Measurements from ENCODE around the gene KIR3DL2. TPM values are rescaled to one million over a fixed set of nuclear protein-coding genes. Genes with fewer than 3 reads are reported as not detected.
"Not testable (repeated sequence)": the region's sequence is repeated elsewhere in the genome, so short reads cannot be mapped to it uniquely, and the experiment has no call there.

The KIR3DL2 gene
- total RNA-seq, result under 1 TPM in 2 of 3 donors, not detected in 1; 0.22 to 0.26 TPM
- long read RNA-seq, donor 1, result 0 reads
- long read RNA-seq, donor 2, result 0 reads

- intact Hi-C loops (cut with DNase I, micrococcal nuclease); DNase-seq; H3K4me1 ChIP-seq (ENCODE audit: low read depth); H3K4me3 ChIP-seq; H3K36me3 ChIP-seq (ENCODE audit: low read depth); H3K9me3 ChIP-seq; ATAC-seq: not testable (repeated sequence)
These were observed at the start of gene KIR3DL2 for GRCh38 chr19:54850061-54850640. Gene KIR3DL2 (plus strand): TSS chr19:54850443. CDS start chr19:54850476, 33 bp downstream.

GRCh38 chr19:54803410-54803809 is 46.8 kb upstream of the KIR3DL2 start, which contains the start of gene KIR2DL4:
Gene KIR2DL4 (plus strand): TSS chr19:54803610. CDS start chr19:54803652, 42 bp downstream.
- no peak for DNase-seq
- ATAC-seq, result peak; percentile 25
- Histone ChIP-seq H3K4me1 (ENCODE audit: low read depth) (no peaks in the 10 kb centered on the region), H3K4me3 (no peak within 1 kb of the TSS), H3K36me3 (ENCODE audit: low read depth) (no peaks in the 10 kb centered on the region), H3K9me3 (no peaks in the 10 kb centered on the region)
- intact Hi-C loops (cut with DNase I, micrococcal nuclease), result no loop called here
- TF ChIP-seq CTCF (IDR thresholded peaks at IDR 0.05), result no peak

GRCh38 chr19:54804101-54804500 is 46.1 kb upstream of the KIR3DL2 start:
- Histone ChIP-seq H3K9me3 (no peaks in the 10 kb centered on the region), H3K4me3 (no peak overlapping the region), H3K36me3 (ENCODE audit: low read depth) (no peaks in the 10 kb centered on the region), H3K4me1 (ENCODE audit: low read depth) (no peaks in the 10 kb centered on the region)
- ATAC-seq (no peak), DNase-seq (no peak)
- intact Hi-C loops (cut with DNase I, micrococcal nuclease), result no loop called here
- TF ChIP-seq CTCF (IDR thresholded peaks at IDR 0.05), result no peak

GRCh38 chr19:54804571-54804970 is 45.7 kb upstream of the KIR3DL2 start:
- no peaks in the 10 kb centered on the region for H3K4me1 ChIP-seq (ENCODE audit: low read depth)
- no peaks in the 10 kb centered on the region for H3K9me3 ChIP-seq
- no peaks in the 10 kb centered on the region for H3K36me3 ChIP-seq (ENCODE audit: low read depth)
- ATAC-seq, result no peak
- no peak for DNase-seq
- no peak overlapping the region for H3K4me3 ChIP-seq
- no peak for TF ChIP-seq CTCF (IDR thresholded peaks at IDR 0.05)
- intact Hi-C loops (cut with DNase I, micrococcal nuclease), result no loop called here

GRCh38 chr19:54805665-54806515 is 44.4 kb upstream of the KIR3DL2 start:
- DNase-seq, result no peak
- H3K36me3 ChIP-seq (ENCODE audit: low read depth), result no peaks in the 10 kb centered on the region
- no peak overlapping the region for H3K4me3 ChIP-seq
- ATAC-seq, result no peak
- no peak for TF ChIP-seq CTCF (IDR thresholded peaks at IDR 0.05)
- H3K9me3 ChIP-seq, result no peaks in the 10 kb centered on the region
- H3K4me1 ChIP-seq (ENCODE audit: low read depth), result no peaks in the 10 kb centered on the region
- intact Hi-C loops (cut with DNase I, micrococcal nuclease), result no loop called here

- DNase-seq, result no peak
- Histone ChIP-seq H3K36me3 (ENCODE audit: low read depth) (no peaks in the 10 kb centered on the region), H3K4me3 (no peak overlapping the region), H3K4me1 (ENCODE audit: low read depth) (no peaks in the 10 kb centered on the region), H3K9me3 (no peaks in the 10 kb centered on the region)
- intact Hi-C loops (cut with DNase I, micrococcal nuclease), result no loop called here
- ATAC-seq, result no peak
- no peak for TF ChIP-seq CTCF (IDR thresholded peaks at IDR 0.05)
These were observed 43.8 kb upstream of the KIR3DL2 start for GRCh38 chr19:54806516-54806838.

- intact Hi-C loops (cut with DNase I, micrococcal nuclease); ATAC-seq; H3K4me1 ChIP-seq (ENCODE audit: low read depth); H3K9me3 ChIP-seq; DNase-seq; H3K36me3 ChIP-seq (ENCODE audit: low read depth); H3K4me3 ChIP-seq: not testable (repeated sequence)
These were observed 35.7 kb upstream of the KIR3DL2 start for GRCh38 chr19:54814571-54814970.

- ATAC-seq, result not testable (repeated sequence)
These were observed 34.0 kb upstream of the KIR3DL2 start, which contains the start of gene KIR3DL1 for GRCh38 chr19:54816251-54816650. Gene KIR3DL1 (plus strand): TSS chr19:54816468.

More at GRCh38 chr19:54816251-54816650, 34.0 kb upstream of the KIR3DL2 start, which contains the start of gene KIR3DL1:
- intact Hi-C loops (cut with DNase I, micrococcal nuclease); H3K4me3 ChIP-seq; DNase-seq; H3K36me3 ChIP-seq (ENCODE audit: low read depth); H3K4me1 ChIP-seq (ENCODE audit: low read depth); H3K9me3 ChIP-seq: not testable (repeated sequence)
